ENCODE measurements around the gene DGCR8. TPM values are rescaled to one million over a fixed set of nuclear protein-coding genes. Genes with fewer than 3 reads are reported as not detected.
A peak's percentile ranks its signal among the peaks of the same experiment; 100 is the strongest.

The DGCR8 gene
- total and polyA plus RNA-seq, 2 of the 4 experiments (the other 2 are of a cell fraction), result 16.7 to 25.3 TPM

DNA sequence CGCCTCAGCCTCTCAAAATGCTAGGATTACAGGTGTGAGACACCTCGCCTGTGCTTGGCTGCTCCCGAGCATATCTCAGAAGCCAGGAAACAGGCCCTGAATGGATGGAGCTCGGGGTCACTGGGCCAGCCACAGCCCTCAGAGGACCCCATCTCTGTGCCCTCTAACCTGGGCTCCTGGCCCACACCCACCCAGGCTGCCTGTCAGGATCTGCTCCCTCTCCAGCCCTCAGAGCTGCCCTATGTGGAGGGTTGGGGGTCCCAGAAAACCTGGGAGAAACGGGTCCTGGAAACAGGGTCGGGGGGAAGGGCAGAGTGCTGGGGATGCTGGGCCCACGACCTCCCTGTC, 76.0 kb downstream of the DGCR8 start (continued):
- TF ChIP-seq, protein P1, sequence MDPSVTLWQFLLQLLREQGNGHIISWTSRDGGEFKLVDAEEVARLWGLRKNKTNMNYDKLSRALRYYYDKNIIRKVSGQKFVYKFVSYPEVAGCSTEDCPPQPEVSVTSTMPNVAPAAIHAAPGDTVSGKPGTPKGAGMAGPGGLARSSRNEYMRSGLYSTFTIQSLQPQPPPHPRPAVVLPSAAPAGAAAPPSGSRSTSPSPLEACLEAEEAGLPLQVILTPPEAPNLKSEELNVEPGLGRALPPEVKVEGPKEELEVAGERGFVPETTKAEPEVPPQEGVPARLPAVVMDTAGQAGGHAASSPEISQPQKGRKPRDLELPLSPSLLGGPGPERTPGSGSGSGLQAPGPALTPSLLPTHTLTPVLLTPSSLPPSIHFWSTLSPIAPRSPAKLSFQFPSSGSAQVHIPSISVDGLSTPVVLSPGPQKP (IDR thresholded peaks at IDR 0.05; ENCODE audit: borderline replicate concordance, low read depth, low read length), result no peak

- H4K20me1 ChIP-seq (ENCODE audit: insufficient read depth, low read length), result peaks cover 11% of the 10 kb centered on the region; the same call in 1 of the 2 replicates
- H3K27me3 ChIP-seq (ENCODE audit: control insufficient read depth, insufficient read depth, low read length), result peaks cover 13% of the 10 kb centered on the region
- H3K4ac ChIP-seq (ENCODE audit: low read depth, low read length), result no peak overlapping the region
- no peak overlapping the region for H4K8ac ChIP-seq (ENCODE audit: low read depth in 2 of 2, low read length in 2 of 2)
- no peaks in the 10 kb centered on the region for H3K9me1 ChIP-seq (ENCODE audit: insufficient read depth, low read length)
- intact Hi-C loops (cut with micrococcal nuclease), result loop anchor here (1.0 to 5.0 kb wide), 3 partner anchors 112 to 300 kb away; partner anchors contain the start of gene RTN4R
- H4K91ac ChIP-seq (ENCODE audit: insufficient read depth, low read depth, low read length), result no peak overlapping the region
- BruUV-seq (replicated peaks), result no TSS peak
- no peak overlapping the region for H3K9ac ChIP-seq (ENCODE audit: low read depth, low read length)
- POLR2A ChIA-PET (ENCODE audit: unreplicated experiment), result no interaction called here
- WGBS, 2 experiments (ENCODE audit: extremely low coverage in 2 of 2, insufficient read length in 1 of 2), result 54% methylated on average over 4 of the region's 17 CpGs; no CpG with 5 or more reads in 1 of the 2 experiments
- peak overlapping the region; percentile 22 for H2AK9ac ChIP-seq (replicated peaks; ENCODE audit: low read depth, low read length, poor library complexity)
- no peaks in the 10 kb centered on the region for H3K9me3 ChIP-seq (ENCODE audit: control insufficient read depth, insufficient read depth, low read length)
- H3K14ac ChIP-seq (replicated peaks; ENCODE audit: low read depth, low read length), result no peak overlapping the region
- peak; percentile 88 for ATAC-seq (ENCODE audit: low read depth)
- H3K27ac ChIP-seq (ENCODE audit: insufficient read depth, low read length), result no peak overlapping the region
- H3K23ac ChIP-seq (ENCODE audit: low read depth, low read length), result no peak overlapping the region
- H2BK15ac ChIP-seq (ENCODE audit: low read depth, low read length), result no peak overlapping the region
- CTCF ChIA-PET, result interaction anchor here (0.6 to 1.5 kb wide), 2 partner anchors 129 to 237 kb away, joined by 3 read pairs; no protein-coding TSS in a partner anchor
- dilution Hi-C loops (cut with HindIII; ENCODE audit: low sequenced_read_pairs, unreplicated experiment), result no loop called here
- peak; percentile 66 for DNase-seq
- no peak overlapping the region for H2BK5ac ChIP-seq (ENCODE audit: low read depth, low read length, poor library complexity, severe bottlenecking)
- H3K56ac ChIP-seq (ENCODE audit: extremely low read depth, insufficient read depth, low read length), result no peak overlapping the region
- H2AFZ ChIP-seq (replicated peaks; ENCODE audit: low read length, poor library complexity), result peak overlapping the region; percentile 35
- no peak overlapping the region for H2BK20ac ChIP-seq (ENCODE audit: low read depth, low read length)
- no peak overlapping the region for H2BK120ac ChIP-seq (ENCODE audit: low read depth, low read length)
- no peaks in the 10 kb centered on the region for H3K79me1 ChIP-seq (ENCODE audit: low read depth in 1 of 2, low read length in 2 of 2)
- peaks cover 6% of the 10 kb centered on the region for H3K4me1 ChIP-seq (ENCODE audit: control insufficient read depth, insufficient read depth, low read length)
- no peaks in the 10 kb centered on the region for H3K36me3 ChIP-seq (ENCODE audit: control insufficient read depth, insufficient read depth, low read length)
- H3K18ac ChIP-seq (ENCODE audit: low read depth, low read length), result no peak overlapping the region
- in situ Hi-C loops (cut with MboI; ENCODE audit: low sequenced_read_pairs), result loop anchor here (5.0 to 10.0 kb wide), 2 partner anchors 135 to 298 kb away; no protein-coding TSS in a partner anchor
- H2AK5ac ChIP-seq (ENCODE audit: low read depth, low read length), result no peak overlapping the region
- H3K4me3 ChIP-seq (ENCODE audit: insufficient read depth, low read depth, low read length), result no peak overlapping the region
- no peak overlapping the region for H4K5ac ChIP-seq (ENCODE audit: low read depth, low read length)
- H3K4me2 ChIP-seq (ENCODE audit: low read depth, low read length), result no peak overlapping the region
- TF ChIP-seq FOS (IDR thresholded peaks at IDR 0.05; ENCODE audit: low read depth, low read length) (no peak), USF2 (IDR thresholded peaks at IDR 0.05; ENCODE audit: low read depth, low read length) (no peak), MAZ (IDR thresholded peaks at IDR 0.05; ENCODE audit: borderline replicate concordance, low read depth, low read length) (peak; percentile 24; the same call in 1 of the 2 replicates), POLR2A (IDR thresholded peaks at IDR 0.05; ENCODE audit: low read depth, low read length) (peak; percentile 43; the same call in 1 of the 2 replicates), CEBPB (IDR thresholded peaks at IDR 0.05; ENCODE audit: low read depth, low read length) (no peak), RAD21 (IDR thresholded peaks at IDR 0.05; ENCODE audit: low read length) (peak; percentile 98), CHD1 (IDR thresholded peaks at IDR 0.05; ENCODE audit: low read depth, low read length) (no peak), MAFK (IDR thresholded peaks at IDR 0.05; ENCODE audit: low read depth, low read length) (no peak), RCOR1 (IDR thresholded peaks at IDR 0.05; ENCODE audit: insufficient replicate concordance, low read length) (no peak), NFE2L2 (IDR thresholded peaks at IDR 0.05; ENCODE audit: low read depth, low read length) (no peak)
- TF ChIP-seq, protein P2, sequence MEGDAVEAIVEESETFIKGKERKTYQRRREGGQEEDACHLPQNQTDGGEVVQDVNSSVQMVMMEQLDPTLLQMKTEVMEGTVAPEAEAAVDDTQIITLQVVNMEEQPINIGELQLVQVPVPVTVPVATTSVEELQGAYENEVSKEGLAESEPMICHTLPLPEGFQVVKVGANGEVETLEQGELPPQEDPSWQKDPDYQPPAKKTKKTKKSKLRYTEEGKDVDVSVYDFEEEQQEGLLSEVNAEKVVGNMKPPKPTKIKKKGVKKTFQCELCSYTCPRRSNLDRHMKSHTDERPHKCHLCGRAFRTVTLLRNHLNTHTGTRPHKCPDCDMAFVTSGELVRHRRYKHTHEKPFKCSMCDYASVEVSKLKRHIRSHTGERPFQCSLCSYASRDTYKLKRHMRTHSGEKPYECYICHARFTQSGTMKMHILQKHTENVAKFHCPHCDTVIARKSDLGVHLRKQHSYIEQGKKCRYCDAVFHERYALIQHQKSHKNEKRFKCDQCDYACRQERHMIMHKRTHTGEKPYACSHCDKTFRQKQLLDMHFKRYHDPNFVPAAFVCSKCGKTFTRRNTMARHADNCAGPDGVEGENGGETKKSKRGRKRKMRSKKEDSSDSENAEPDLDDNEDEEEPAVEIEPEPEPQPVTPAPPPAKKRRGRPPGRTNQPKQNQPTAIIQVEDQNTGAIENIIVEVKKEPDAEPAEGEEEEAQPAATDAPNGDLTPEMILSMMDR (conservative IDR thresholded peaks at IDR 0.05; ENCODE audit: low read depth, low read length), result peak; percentile 96
These were observed 76.8 kb downstream of the DGCR8 start for GRCh38 chr22:20156611-20157429.
